C1 segment of cervical spinal cord (tissue), 14 donors: Measurements from ENCODE around the gene CNNM1.

Experiments
- DNase-seq, 14 donors: peaks; one replicate each; lab custom pipeline; 2025; lab: John Stamatoyannopoulos, UW

CNNM1 gene

GRCh38 chr10:99372546-99373271 lies 43.6 kb downstream of the CNNM1 start:
- no peak for DNase-seq

- no peak for DNase-seq
Measured at GRCh38 chr10:99374526-99374925, 45.4 kb downstream of the CNNM1 start.

- no peak for DNase-seq
Measured at GRCh38 chr10:99374972-99375371, 45.8 kb downstream of the CNNM1 start.

GRCh38 chr10:99375426-99375825 lies 46.3 kb downstream of the CNNM1 start:
- no peak for DNase-seq

- DNase-seq = no peak
Measured at GRCh38 chr10:99382176-99382575, 53.0 kb downstream of the CNNM1 start.

- no peak for DNase-seq
Measured at GRCh38 chr10:99387071-99387470, 57.9 kb downstream of the CNNM1 start.

- no peak for DNase-seq
Measured at GRCh38 chr10:99387541-99387940, 58.4 kb downstream of the CNNM1 start.

- DNase-seq = no peak
Measured at GRCh38 chr10:99389729-99390480, 60.7 kb downstream of the CNNM1 start.

- no peak for DNase-seq
Measured at GRCh38 chr10:99391346-99391745, 62.2 kb downstream of the CNNM1 start.

GRCh38 chr10:99393036-99393435 lies 63.9 kb downstream of the CNNM1 start:
- no peak for DNase-seq

- DNase-seq = no peak
Measured at GRCh38 chr10:99393683-99394082, 64.5 kb downstream of the CNNM1 start.

GRCh38 chr10:99394256-99394655 lies 65.1 kb downstream of the CNNM1 start:
- DNase-seq = no peak

GRCh38 chr10:99394761-99395386 lies 65.7 kb downstream of the CNNM1 start:
- peak in 2 of 14 donors; percentile 6 to 9 for DNase-seq

- peak in 5 of 14 donors; percentile 12 to 40 (median 23) for DNase-seq
Measured at GRCh38 chr10:99395750-99396445, 66.7 kb downstream of the CNNM1 start.

- DNase-seq = no peak
Measured at GRCh38 chr10:99396471-99396870, 67.3 kb downstream of the CNNM1 start.

- DNase-seq = no peak
Measured at GRCh38 chr10:99399664-99400063, 70.5 kb downstream of the CNNM1 start.

- DNase-seq = no peak
Measured at GRCh38 chr10:99403674-99404073, 74.5 kb downstream of the CNNM1 start.

GRCh38 chr10:99406149-99406548 lies 77.0 kb downstream of the CNNM1 start:
- DNase-seq = no peak

GRCh38 chr10:99410146-99410545 lies 81.0 kb downstream of the CNNM1 start:
- DNase-seq = no peak

GRCh38 chr10:99410876-99411275 lies 81.7 kb downstream of the CNNM1 start:
- no peak for DNase-seq

- DNase-seq = no peak
Measured at GRCh38 chr10:99411546-99411945, 82.4 kb downstream of the CNNM1 start.

GRCh38 chr10:99412099-99412498 lies 82.9 kb downstream of the CNNM1 start:
- no peak for DNase-seq
